22Rv1 (cell line): ENCODE results near the gene OR13C8.

Experiments used
- ZFX ChIP-seq: fragments of 450-650 bp; IDR thresholded peaks from 2 replicates; pipeline ENCODE4 v1.6.1; 2017; ENCODE audit warnings: antibody characterized with exemption, borderline replicate concordance
- TF ChIP-seq, protein P1 (sequence below): fragments of 450-650 bp; IDR thresholded peaks from 2 replicates; pipeline ENCODE4 v1.5.1; 2017; ENCODE audit warnings: mild to moderate bottlenecking

DNA sequence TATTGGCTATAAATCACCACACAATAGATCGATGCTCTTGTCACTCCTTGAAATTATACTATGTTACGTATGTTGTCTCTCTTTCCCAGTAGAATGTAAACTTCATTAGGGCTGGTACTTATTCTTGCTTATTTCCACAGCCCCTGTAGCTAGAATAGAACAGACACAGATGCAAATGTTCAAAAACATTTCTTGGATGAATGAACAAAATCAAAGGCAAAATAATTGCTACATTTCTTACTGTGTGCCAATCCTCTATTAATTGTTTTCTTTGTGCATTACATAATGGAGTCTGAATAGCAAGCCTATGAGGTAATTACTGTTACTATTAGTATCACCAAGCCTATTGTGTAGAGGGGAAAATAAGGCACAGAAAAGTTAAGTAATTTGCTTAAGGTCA is 37.2 kb downstream of the OR13C8 start:
- TF ChIP-seq, protein P1, sequence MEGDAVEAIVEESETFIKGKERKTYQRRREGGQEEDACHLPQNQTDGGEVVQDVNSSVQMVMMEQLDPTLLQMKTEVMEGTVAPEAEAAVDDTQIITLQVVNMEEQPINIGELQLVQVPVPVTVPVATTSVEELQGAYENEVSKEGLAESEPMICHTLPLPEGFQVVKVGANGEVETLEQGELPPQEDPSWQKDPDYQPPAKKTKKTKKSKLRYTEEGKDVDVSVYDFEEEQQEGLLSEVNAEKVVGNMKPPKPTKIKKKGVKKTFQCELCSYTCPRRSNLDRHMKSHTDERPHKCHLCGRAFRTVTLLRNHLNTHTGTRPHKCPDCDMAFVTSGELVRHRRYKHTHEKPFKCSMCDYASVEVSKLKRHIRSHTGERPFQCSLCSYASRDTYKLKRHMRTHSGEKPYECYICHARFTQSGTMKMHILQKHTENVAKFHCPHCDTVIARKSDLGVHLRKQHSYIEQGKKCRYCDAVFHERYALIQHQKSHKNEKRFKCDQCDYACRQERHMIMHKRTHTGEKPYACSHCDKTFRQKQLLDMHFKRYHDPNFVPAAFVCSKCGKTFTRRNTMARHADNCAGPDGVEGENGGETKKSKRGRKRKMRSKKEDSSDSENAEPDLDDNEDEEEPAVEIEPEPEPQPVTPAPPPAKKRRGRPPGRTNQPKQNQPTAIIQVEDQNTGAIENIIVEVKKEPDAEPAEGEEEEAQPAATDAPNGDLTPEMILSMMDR, result no peak
- TF ChIP-seq ZFX, result no peak
